Upper lobe of left lung (tissue), 6 donors: ENCODE data around the gene TBXT. TPM values are rescaled to one million over a fixed set of nuclear protein-coding genes. Genes with fewer than 3 reads are reported as not detected.

ENCODE experiments used
- ATAC-seq, 2 donors: fragments of 200-7000 bp; cut with Tn5 transposase; one replicate each; pipeline ENCODE4 v1.9.1; 2022; ENCODE audit warnings: mild to moderate bottlenecking in 2 of 2, moderate library complexity in 2 of 2; ENCODE audit not compliant: low FRiP score in 2 of 2
- DNase-seq, 2 donors: peaks; one replicate each; pipeline ENCODE4 v3.0.0-alpha.2; 2019 to 2020
- H3K27ac ChIP-seq, 4 donors: fragments of 200-600 bp; sonication (generic); one replicate each; pipeline ENCODE4 v1.5.1; 2016 to 2019
- H3K27me3 ChIP-seq, 4 donors: fragments of 200-600 bp; sonication (generic); one replicate each; pipeline ENCODE4 v1.5.1; 2017 to 2019
- H3K36me3 ChIP-seq, 4 donors: fragments of 200-600 bp; sonication (generic); one replicate each; pipeline ENCODE4 v1.5.1; 2016 to 2019
- H3K4me1 ChIP-seq, 4 donors: fragments of 200-600 bp; sonication (generic); one replicate each; pipeline ENCODE4 v1.5.1; 2018 to 2019
- H3K4me3 ChIP-seq, 4 donors: fragments of 200-600 bp; sonication (generic); one replicate each; pipeline ENCODE4 v1.5.1; 2017 to 2019; ENCODE audit warnings: mild to moderate bottlenecking in 2 of 4, moderate library complexity in 1 of 4
- H3K9me3 ChIP-seq, 4 donors: fragments of 200-600 bp; sonication (generic); one replicate each; pipeline ENCODE4 v1.5.1; 2018 to 2019
- EP300 ChIP-seq, 4 donors: sonication (generic); formaldehyde crosslinking; IDR thresholded peaks; one replicate each; pipeline ENCODE4 v1.5.1; 2017; ENCODE audit warnings: antibody characterized with exemption in 4 of 4, control low read depth in 2 of 4
- POLR2A ChIP-seq, 4 donors: fragments of 450-650 bp; IDR thresholded peaks; one replicate each; pipeline ENCODE4 v1.5.1; 2016 to 2017; ENCODE audit warnings: antibody characterized with exemption in 4 of 4, mild to moderate bottlenecking in 2 of 4
- POLR2AphosphoS5 ChIP-seq, 2 donors: sonication (generic); formaldehyde crosslinking; IDR thresholded peaks; one replicate each; pipeline ENCODE4 v1.5.1; 2017; ENCODE audit warnings: antibody characterized with exemption in 2 of 2
- WGBS, 2 donors: methylation state at CpG; one replicate each; pipeline ENCODE4 v1.1.5; 2017 to 2018; 5-methylcytosine and 5-hydroxymethylcytosine counted together
- total RNA-seq, 6 donors: library from RNA; depleted of rRNA in 4 of 6; stranded (reverse); fragments of >200 nt in 4 of 6; gene quantifications; one replicate each; pipeline versions ENCODE4 v1.1.0 to v1.2.1, GENCODE V29; 2016 to 2021
- TF ChIP-seq, protein P1 (sequence below), 6 experiments: fragments of 450-650 bp in 4 of 6; fragments of 200-600 bp in 2 of 6; sonication (generic) in 2 of 6; IDR thresholded peaks; one replicate each; pipeline ENCODE4 v1.5.1; 2016 to 2019; ENCODE audit warnings: antibody characterized with exemption in 6 of 6
- donor health status: DM: no; HTN: no; CAD: no; lungs with moderate emphysema.
- donor health status: DM: no; HTN: yes; CAD: no; lungs with severe emphysema.

The TBXT gene
- total RNA-seq, 6 donors from 2014 or later = 0.13 TPM; not detected in 5

DNA sequence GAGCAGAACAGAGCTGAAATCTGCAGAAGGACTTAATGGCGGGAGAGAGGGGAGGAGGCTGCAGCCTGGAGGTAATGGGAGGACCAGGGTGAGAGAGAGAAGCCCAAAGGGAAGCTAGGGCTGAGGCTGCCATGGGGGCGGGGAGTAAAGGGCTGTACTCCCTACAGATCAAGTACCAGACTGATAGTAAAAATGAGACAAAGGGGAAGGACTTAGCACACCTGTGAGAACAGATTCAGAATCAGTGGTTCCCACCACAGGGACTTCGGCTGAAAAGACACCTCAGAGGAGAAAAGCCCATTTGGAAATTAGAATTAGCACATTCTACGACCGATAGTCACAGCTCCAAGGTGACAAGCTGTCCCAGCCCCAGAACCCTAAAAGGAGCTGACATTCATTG is 6.4 kb upstream of the TBXT start:
- 29 to 41% methylated on average over 5 of the region's 5 CpGs for WGBS, 2 donors
- TF ChIP-seq POLR2A (IDR thresholded peaks at IDR 0.05) (no peak), POLR2AphosphoS5 (IDR thresholded peaks at IDR 0.05) (no peak), EP300 (IDR thresholded peaks at IDR 0.05) (no peak)
- TF ChIP-seq, protein P1, sequence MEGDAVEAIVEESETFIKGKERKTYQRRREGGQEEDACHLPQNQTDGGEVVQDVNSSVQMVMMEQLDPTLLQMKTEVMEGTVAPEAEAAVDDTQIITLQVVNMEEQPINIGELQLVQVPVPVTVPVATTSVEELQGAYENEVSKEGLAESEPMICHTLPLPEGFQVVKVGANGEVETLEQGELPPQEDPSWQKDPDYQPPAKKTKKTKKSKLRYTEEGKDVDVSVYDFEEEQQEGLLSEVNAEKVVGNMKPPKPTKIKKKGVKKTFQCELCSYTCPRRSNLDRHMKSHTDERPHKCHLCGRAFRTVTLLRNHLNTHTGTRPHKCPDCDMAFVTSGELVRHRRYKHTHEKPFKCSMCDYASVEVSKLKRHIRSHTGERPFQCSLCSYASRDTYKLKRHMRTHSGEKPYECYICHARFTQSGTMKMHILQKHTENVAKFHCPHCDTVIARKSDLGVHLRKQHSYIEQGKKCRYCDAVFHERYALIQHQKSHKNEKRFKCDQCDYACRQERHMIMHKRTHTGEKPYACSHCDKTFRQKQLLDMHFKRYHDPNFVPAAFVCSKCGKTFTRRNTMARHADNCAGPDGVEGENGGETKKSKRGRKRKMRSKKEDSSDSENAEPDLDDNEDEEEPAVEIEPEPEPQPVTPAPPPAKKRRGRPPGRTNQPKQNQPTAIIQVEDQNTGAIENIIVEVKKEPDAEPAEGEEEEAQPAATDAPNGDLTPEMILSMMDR (IDR thresholded peaks at IDR 0.05) = no peak
- H3K27me3 ChIP-seq = peaks cover 0 to 10% (median 4%) of the 10 kb centered on the region in 4 donors

GRCh38 chr6:166173281-166173951 is 5.8 kb upstream of the TBXT start:
- Histone ChIP-seq H3K9me3 (no peaks in the 10 kb centered on the region), H3K4me1 (peaks cover 0 to 18% (median 8%) of the 10 kb centered on the region in 4 donors), H3K36me3 (no peaks in the 10 kb centered on the region), H3K4me3 (no peak overlapping the region), H3K27me3 (peaks cover 0 to 17% (median 7%) of the 10 kb centered on the region in 4 donors), H3K27ac (no peak overlapping the region)
- WGBS, 2 donors = 5 to 8% methylated on average over 9 of the region's 9 CpGs
- TF ChIP-seq, protein P1 (IDR thresholded peaks at IDR 0.05) = no peak
- TF ChIP-seq EP300 (IDR thresholded peaks at IDR 0.05) (no peak), POLR2A (IDR thresholded peaks at IDR 0.05) (no peak)
- ATAC-seq (peak in 1 of 2 donors; percentile 52), DNase-seq (peak in 1 of 2 donors; percentile 72)

More for the DNA sequence above, 6.4 kb upstream of the TBXT start:
- no peaks in the 10 kb centered on the region for H3K36me3 ChIP-seq
- H3K4me3 ChIP-seq = no peak overlapping the region
- peaks cover 0 to 11% (median 2%) of the 10 kb centered on the region in 4 donors for H3K4me1 ChIP-seq
- no peaks in the 10 kb centered on the region for H3K9me3 ChIP-seq
- no peak for ATAC-seq
- no peak for DNase-seq
- H3K27ac ChIP-seq = no peak overlapping the region

DNA sequence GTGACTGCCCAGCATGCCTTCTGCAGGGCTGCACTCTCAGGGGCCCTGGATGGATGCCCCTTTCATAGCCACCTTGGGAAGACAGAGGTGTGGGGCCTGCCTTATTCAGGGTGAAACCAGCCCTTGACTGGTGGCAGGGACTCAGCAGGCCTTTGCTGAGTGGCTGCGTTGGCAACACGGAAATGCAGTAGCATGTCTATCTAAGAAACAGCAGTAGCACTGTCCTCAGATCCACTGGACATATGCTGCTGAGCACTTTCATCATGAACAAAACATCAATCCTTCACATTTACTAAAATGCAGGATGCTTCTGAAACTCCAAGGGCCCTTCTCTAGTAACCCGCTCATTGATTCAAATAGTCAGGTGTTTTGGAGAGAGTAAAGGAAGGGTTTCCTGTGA is 4.9 kb upstream of the TBXT start:
- Histone ChIP-seq H3K4me3 (no peak overlapping the region), H3K36me3 (no peaks in the 10 kb centered on the region), H3K27me3 (peaks cover 0 to 25% (median 15%) of the 10 kb centered on the region in 4 donors), H3K4me1 (peaks cover 3 to 26% (median 17%) of the 10 kb centered on the region in 4 donors), H3K27ac (no peak overlapping the region), H3K9me3 (no peaks in the 10 kb centered on the region)
- 90 to 93% methylated on average over 1 to 3 of the region's 3 CpGs for WGBS, 2 donors
- ATAC-seq = no peak
- TF ChIP-seq POLR2A (IDR thresholded peaks at IDR 0.05) = no peak
- TF ChIP-seq, protein P1 (IDR thresholded peaks at IDR 0.05) = no peak
- TF ChIP-seq EP300 (IDR thresholded peaks at IDR 0.05) = no peak
- TF ChIP-seq POLR2AphosphoS5 (IDR thresholded peaks at IDR 0.05) = no peak
- no peak for DNase-seq

- Histone ChIP-seq H3K4me1 (peaks cover 6 to 30% (median 23%) of the 10 kb centered on the region in 4 donors), H3K27me3 (peaks cover 0 to 43% (median 25%) of the 10 kb centered on the region in 4 donors), H3K9me3 (no peaks in the 10 kb centered on the region), H3K36me3 (no peaks in the 10 kb centered on the region), H3K4me3 (no peak overlapping the region), H3K27ac (no peak overlapping the region)
- no peak for DNase-seq
- 20 to 28% methylated on average over 41 of the region's 41 CpGs for WGBS, 2 donors
- no peak for ATAC-seq
- no peak for TF ChIP-seq POLR2AphosphoS5 (IDR thresholded peaks at IDR 0.05)
- no peak for TF ChIP-seq POLR2A (IDR thresholded peaks at IDR 0.05)
- TF ChIP-seq, protein P1 (IDR thresholded peaks at IDR 0.05) = no peak
- no peak for TF ChIP-seq EP300 (IDR thresholded peaks at IDR 0.05)
These were observed 2.1 kb upstream of the TBXT start for GRCh38 chr6:166169549-166170421.
